Suppressor macrophage treated with lipopolysaccharide for 1 hour (primary cell): Measurements from ENCODE around the gene LMO7.
"Not testable (repeated sequence)": the region's sequence is repeated elsewhere in the genome, so short reads cannot be mapped to it uniquely, and the experiment has no call there.

Experiments
- DNase-seq, 3 donors: peaks; one replicate each; pipeline ENCODE4 v3.0.0-alpha.2; 2020 to 2022

LMO7 gene

DNA sequence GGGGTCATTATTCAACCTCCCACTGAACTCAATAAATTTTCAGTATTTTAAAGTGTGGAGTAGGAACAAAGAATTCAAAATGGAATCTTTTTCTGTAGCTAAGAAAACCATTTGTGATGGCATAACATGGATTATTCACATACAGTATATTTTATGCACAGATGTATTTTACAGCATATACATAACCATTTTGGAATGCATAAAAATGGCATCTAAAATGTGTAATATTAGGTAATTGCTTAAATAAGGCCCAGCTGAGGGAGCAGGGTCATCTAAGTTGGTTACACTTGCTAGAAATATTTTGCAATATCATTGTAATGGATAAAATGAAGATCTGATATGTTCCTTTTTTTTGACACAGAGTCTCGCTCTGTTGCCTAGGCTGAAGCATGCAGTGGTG, 146.9 kb downstream of the LMO7 start:
- no peak for DNase-seq

GRCh38 chr13:75784003-75784402, 147.9 kb downstream of the LMO7 start:
- DNase-seq, result no peak

DNA sequence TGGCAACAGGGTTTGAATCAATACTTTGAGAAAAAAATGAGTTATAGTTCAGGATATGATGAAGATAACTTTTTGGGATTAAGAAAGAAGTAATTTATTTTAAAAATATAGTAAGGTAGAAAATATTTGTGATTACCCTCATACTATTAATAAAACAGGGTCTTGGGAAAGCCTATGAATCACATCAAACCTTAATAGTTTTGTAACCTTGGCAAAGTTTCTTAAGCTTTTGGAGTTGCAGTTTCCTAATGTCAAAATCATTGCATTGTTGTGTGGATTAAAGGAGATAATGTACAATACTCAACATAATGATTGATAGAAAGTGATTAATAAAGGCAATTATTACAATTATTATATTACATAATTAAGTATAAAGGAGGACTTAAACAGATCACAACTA, 149.0 kb downstream of the LMO7 start:
- DNase-seq, result peak in 2 of 3 donors; percentile 10 to 29

- peak in 1 of 3 donors; percentile 17 for DNase-seq
These were observed 151.3 kb downstream of the LMO7 start for GRCh38 chr13:75787249-75787928.

GRCh38 chr13:75788481-75788981, 152.4 kb downstream of the LMO7 start:
- DNase-seq, result peak; percentile 46 to 80 (median 73)

GRCh38 chr13:75789451-75790197, 153.5 kb downstream of the LMO7 start:
- peak in 1 of 3 donors; percentile 3 for DNase-seq

- DNase-seq, result no peak
These were observed 154.3 kb downstream of the LMO7 start for GRCh38 chr13:75790198-75790970.

DNA sequence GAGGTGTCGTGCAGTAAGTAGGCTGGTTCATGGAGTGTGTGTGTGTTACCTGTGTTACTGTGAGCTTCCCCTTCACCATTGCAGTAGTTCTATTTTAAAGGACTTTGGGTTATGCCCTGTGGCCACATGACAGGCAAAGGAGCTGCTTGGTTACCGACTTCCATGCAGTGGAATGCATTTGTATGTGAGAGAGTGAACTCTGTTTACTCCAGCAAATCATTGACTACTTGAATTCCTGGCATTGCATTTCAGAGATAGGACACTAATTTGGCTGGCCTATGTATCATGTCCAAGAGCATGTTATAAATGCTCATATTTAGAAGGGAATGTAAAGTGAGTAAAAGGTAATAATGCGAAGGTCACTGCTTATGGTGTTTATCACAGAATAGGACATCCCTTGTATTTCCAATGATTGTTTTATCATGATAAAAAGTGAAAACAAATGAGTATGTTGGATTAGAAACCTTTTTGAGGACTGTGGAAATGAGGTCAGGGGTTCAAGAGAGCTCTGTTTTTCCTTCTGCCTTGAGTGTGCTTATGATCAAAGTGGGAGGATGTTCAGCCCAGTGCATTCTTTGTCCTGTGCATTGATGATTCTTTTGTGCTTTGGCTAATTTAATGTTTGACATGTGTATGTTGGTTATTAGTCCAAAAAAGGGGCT, 156.5 kb downstream of the LMO7 start:
- no peak for DNase-seq

- not testable (repeated sequence) for DNase-seq
These were observed 157.0 kb downstream of the LMO7 start for GRCh38 chr13:75793188-75793567.

DNA sequence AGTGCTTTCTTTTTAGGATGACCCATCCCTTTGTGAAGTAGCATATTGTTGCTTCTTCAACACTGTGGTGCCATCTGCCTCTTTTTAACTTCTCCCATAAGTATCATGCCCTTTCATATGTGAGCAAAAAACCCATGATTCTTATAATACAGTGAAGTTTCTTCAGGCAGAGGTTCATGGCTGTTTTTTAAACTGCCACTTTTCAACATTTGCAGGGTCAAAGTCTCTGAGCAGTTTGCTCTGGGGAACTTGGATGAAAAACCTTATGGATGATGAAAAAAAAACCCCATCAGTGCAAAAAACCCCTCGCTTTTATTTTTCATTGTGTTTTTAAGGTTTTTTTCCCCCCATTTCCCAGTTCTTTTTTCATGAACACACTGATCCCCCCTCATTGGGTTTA, 158.5 kb downstream of the LMO7 start:
- no peak for DNase-seq

DNA sequence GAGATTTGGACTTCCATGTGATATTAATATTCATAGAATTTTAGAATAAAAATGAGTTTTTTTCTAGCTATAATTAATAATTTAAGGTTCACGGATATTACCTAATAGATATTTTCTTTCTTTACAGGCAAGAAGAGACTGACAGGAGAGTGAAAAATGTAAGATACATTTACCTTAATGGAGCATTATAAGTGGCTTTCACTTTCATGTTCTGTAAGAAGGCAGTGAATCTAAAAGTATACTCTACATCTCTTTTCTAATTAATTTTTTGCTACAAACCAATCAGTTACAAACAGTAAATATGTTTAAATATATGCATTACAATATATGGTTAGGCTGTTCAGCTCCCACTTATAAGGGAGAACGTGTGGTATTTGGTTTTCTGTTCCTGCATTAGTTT, 159.1 kb downstream of the LMO7 start:
- DNase-seq, result no peak

- no peak for DNase-seq
These were observed 160.7 kb downstream of the LMO7 start for GRCh38 chr13:75796825-75797224.

GRCh38 chr13:75797239-75797638, 161.1 kb downstream of the LMO7 start:
- no peak for DNase-seq

GRCh38 chr13:75797719-75798118, 161.6 kb downstream of the LMO7 start:
- no peak for DNase-seq

DNA sequence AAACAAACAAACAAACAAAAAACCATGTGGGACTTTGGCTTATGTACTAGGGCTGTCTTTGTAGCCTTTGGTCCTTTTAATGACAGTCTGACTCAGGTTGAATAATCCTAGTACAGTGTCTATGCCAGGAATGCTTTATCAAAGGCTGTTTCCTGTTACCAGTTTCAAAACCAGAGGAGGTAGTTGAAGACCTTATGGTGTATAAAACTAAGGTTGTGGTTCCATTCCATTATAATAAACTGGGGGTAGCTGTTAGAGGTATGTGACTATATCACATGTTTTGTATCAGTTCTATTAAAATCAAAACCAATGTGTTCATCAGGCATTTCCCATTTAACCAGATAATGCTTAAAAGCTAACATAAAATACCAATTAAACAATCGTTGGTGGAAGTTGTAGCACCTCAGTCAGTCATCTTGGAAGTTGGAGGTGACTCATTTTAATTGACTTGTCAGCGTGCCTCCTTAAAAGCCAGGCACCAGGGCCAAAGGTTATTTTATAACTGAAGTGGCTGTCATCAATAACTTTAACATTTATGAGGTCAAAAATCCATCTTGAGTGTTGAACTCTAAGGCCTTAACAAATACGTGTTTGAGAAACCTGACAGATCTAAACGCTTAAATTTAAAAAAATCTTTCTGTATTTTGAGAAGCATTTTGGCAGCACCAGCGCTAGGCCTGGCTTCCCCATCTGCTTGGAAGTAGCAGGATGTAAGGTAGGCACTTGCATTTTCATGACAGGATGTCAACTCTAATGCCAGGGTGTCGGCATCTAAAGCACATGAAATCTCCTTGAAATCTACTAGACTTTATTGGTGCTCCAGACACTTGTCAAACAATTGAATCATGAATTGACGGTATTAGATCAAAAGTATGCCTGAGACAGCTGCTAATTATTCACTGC, 162.5 kb downstream of the LMO7 start:
- DNase-seq, result no peak

DNA sequence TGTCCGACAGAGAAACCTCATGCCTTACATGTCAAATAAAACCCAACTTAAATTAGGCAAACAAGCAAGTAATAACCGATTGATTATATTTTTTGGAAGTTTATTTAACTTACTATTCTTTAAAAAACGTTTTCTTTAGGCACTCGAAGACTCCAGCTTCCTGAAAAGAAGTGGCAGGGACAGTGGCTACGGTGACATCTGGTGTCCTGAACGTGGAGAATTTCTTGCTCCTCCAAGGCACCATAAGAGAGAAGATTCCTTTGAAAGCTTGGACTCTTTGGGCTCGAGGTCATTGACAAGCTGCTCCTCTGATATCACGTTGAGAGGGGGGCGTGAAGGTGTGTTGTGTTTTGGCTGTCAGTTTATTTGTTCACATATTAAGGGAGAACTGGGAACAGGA, 164.4 kb downstream of the LMO7 start:
- DNase-seq, result no peak

- DNase-seq, result no peak
These were observed 165.3 kb downstream of the LMO7 start for GRCh38 chr13:75801388-75801945.

- DNase-seq, result no peak
These were observed 166.0 kb downstream of the LMO7 start for GRCh38 chr13:75802161-75802560.

- no peak for DNase-seq
These were observed 167.1 kb downstream of the LMO7 start for GRCh38 chr13:75803164-75803611.

DNA sequence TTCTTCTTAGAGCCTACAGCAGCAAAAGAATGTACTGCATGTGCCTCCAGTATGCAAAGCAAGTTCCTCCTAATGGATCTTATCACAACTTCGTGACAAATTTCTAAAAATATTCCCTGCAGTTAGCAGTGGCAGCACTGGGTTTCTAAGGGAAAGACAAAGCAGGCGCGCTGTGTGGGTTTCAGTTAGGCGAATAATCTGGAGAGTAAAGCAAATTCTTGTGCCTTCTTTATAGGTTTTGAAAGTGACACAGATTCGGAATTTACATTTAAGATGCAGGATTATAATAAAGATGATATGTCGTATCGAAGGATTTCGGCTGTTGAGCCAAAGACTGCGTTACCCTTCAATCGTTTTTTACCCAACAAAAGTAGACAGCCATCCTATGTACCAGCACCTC, 167.9 kb downstream of the LMO7 start:
- DNase-seq, result no peak

- no peak for DNase-seq
These were observed 168.5 kb downstream of the LMO7 start for GRCh38 chr13:75804605-75805004.

DNA sequence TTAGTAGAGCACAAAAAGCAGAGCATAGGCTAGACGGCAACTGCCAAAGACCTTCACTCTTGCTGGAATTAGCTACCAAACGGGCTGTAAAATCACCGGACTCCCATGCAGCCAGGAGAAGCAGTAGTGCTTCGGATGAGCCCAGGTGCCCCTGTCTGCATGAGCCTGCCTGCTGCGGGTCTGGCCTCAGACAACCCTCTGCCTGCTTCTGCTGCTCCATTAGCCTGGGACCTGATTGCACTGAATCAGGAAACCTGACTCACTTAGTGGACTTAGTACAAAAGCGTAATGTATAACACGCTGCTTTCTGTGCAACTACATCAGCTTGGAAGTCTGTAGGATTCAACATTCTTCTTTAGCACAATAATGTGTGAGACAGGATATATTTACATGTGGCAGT, 170.0 kb downstream of the LMO7 start:
- DNase-seq, result no peak
